GM18520 (cell line): ENCODE results near the gene AKR1C1.
"Not testable (repeated sequence)": the region's sequence is repeated elsewhere in the genome, so short reads cannot be mapped to it uniquely, and the experiment has no call there.

Experiments
- ATAC-seq: cut with Tn5 transposase; IDR thresholded peaks from one replicate; pipeline ENCODE4 v1.9.1; 2021; ENCODE audit not compliant: unreplicated experiment

Gene AKR1C1

GRCh38 chr10:4947039-4947634 is 16.1 kb upstream of the AKR1C1 start:
- ATAC-seq: no peak

- ATAC-seq: no peak
Observed at GRCh38 chr10:4947635-4948596, 15.3 kb upstream of the AKR1C1 start.

GRCh38 chr10:4951512-4952162 is 11.6 kb upstream of the AKR1C1 start:
- not testable (repeated sequence) for ATAC-seq

GRCh38 chr10:4953405-4953804 is 9.8 kb upstream of the AKR1C1 start:
- no peak for ATAC-seq

- not testable (repeated sequence) for ATAC-seq
Observed at GRCh38 chr10:4956088-4956487, 7.1 kb upstream of the AKR1C1 start.

GRCh38 chr10:4956955-4957645 is 6.1 kb upstream of the AKR1C1 start:
- ATAC-seq: not testable (repeated sequence)

- not testable (repeated sequence) for ATAC-seq
Observed at GRCh38 chr10:4961558-4961957, 1.7 kb upstream of the AKR1C1 start.

- not testable (repeated sequence) for ATAC-seq
Observed at GRCh38 chr10:4962308-4962707, 907 bp upstream of the AKR1C1 start.

- ATAC-seq: not testable (repeated sequence)
Observed at GRCh38 chr10:4963815-4964154, 570 bp downstream of the AKR1C1 start.

GRCh38 chr10:4965763-4966162 is 2.5 kb downstream of the AKR1C1 start:
- not testable (repeated sequence) for ATAC-seq

GRCh38 chr10:4967189-4967588 is 4.0 kb downstream of the AKR1C1 start:
- not testable (repeated sequence) for ATAC-seq

GRCh38 chr10:4969289-4969688 is 6.1 kb downstream of the AKR1C1 start:
- ATAC-seq: not testable (repeated sequence)

- ATAC-seq: not testable (repeated sequence)
Observed at GRCh38 chr10:4970362-4970761, 7.1 kb downstream of the AKR1C1 start.

- not testable (repeated sequence) for ATAC-seq
Observed at GRCh38 chr10:4972369-4973142, 9.3 kb downstream of the AKR1C1 start.

GRCh38 chr10:4973294-4973693 is 10.1 kb downstream of the AKR1C1 start:
- ATAC-seq: not testable (repeated sequence)

GRCh38 chr10:4974400-4974799 is 11.2 kb downstream of the AKR1C1 start:
- ATAC-seq: not testable (repeated sequence)

- ATAC-seq: no peak
Observed at GRCh38 chr10:4977025-4977424, 13.8 kb downstream of the AKR1C1 start.

GRCh38 chr10:4978870-4979269 is 15.7 kb downstream of the AKR1C1 start:
- no peak for ATAC-seq

- no peak for ATAC-seq
Observed at GRCh38 chr10:4980793-4981192, 17.6 kb downstream of the AKR1C1 start.

- ATAC-seq: no peak
Observed at GRCh38 chr10:4981722-4982471, 18.7 kb downstream of the AKR1C1 start.
